Neural progenitor cell (in vitro differentiated cells): ENCODE measurements around the gene LGALS8. TPM values are rescaled to one million over a fixed set of nuclear protein-coding genes. Genes with fewer than 3 reads are reported as not detected.
A peak's percentile ranks its signal among the peaks of the same experiment; 100 is the strongest.

Experiments used
- DNase-seq: peaks from one replicate; pipeline ENCODE4 v3.0.0-alpha.2; 2016; ENCODE audit warnings: low spot score
- H2AFZ ChIP-seq: fragments of 200-600 bp; sonication (generic); replicated peaks from 2 replicates; pipeline ENCODE4 v1.6.1; 2016; ENCODE audit warnings: antibody characterized with exemption
- H3F3A ChIP-seq: fragments of 200-600 bp; sonication (generic); 2 replicates; pipeline ENCODE4 v1.6.1; 2016; ENCODE audit warnings: antibody characterized with exemption, low read depth
- H3K27ac ChIP-seq: fragments of 200-600 bp; sonication (generic); 2 replicates; pipeline ENCODE4 v1.5.1; 2016; ENCODE audit warnings: mild to moderate bottlenecking
- H3K27me3 ChIP-seq: fragments of 200-600 bp; sonication (generic); 2 replicates; pipeline ENCODE4 v1.6.1; 2016; ENCODE audit warnings: mild to moderate bottlenecking, moderate library complexity
- H3K36me3 ChIP-seq: fragments of 200-600 bp; sonication (generic); 2 replicates; pipeline ENCODE4 v1.5.1; 2016
- H3K4me1 ChIP-seq: fragments of 200-600 bp; sonication (generic); 2 replicates; pipeline ENCODE4 v1.6.1; 2016; ENCODE audit warnings: mixed run types
- H3K4me2 ChIP-seq: fragments of 200-600 bp; sonication (generic); 2 replicates; pipeline ENCODE4 v1.6.1; 2016
- H3K4me3 ChIP-seq: fragments of 200-600 bp; sonication (generic); 2 replicates; pipeline ENCODE4 v1.5.1; 2016
- H3K79me2 ChIP-seq: fragments of 200-600 bp; sonication (generic); 2 replicates; pipeline ENCODE4 v1.6.1; 2016; ENCODE audit warnings: low read depth
- H3K9ac ChIP-seq: fragments of 200-600 bp; sonication (generic); 2 replicates; pipeline ENCODE4 v1.6.1; 2016
- H3K9me3 ChIP-seq: fragments of 200-600 bp; sonication (generic); 2 replicates; pipeline ENCODE4 v1.5.1; 2016; ENCODE audit warnings: low read depth
- H4K20me1 ChIP-seq: fragments of 200-600 bp; sonication (generic); 2 replicates; pipeline ENCODE4 v1.6.1; 2016; ENCODE audit warnings: low read depth
- H3K27ac Mint-ChIP-seq: 3 replicates; pipeline ENCODE4 v1.8.0; 2021; ENCODE audit warnings: mixed read lengths
- H3K27me3 Mint-ChIP-seq: 2 replicates; pipeline ENCODE4 v1.8.0; 2022; ENCODE audit warnings: low read depth, mild to moderate bottlenecking, inconsistent platforms, moderate library complexity, mixed read lengths; ENCODE audit not compliant: insufficient read depth
- H3K36me3 Mint-ChIP-seq: 3 replicates; pipeline ENCODE4 v1.8.0; 2021; ENCODE audit warnings: mixed read lengths
- H3K4me1 Mint-ChIP-seq: 3 replicates; pipeline ENCODE4 v1.8.0; 2021; ENCODE audit warnings: mixed read lengths
- H3K4me3 Mint-ChIP-seq: 3 replicates; pipeline ENCODE4 v1.8.0; 2021; ENCODE audit warnings: mild to moderate bottlenecking, moderate library complexity, mixed read lengths
- H3K9me3 Mint-ChIP-seq: 3 replicates; pipeline ENCODE4 v1.8.0; 2020; ENCODE audit warnings: mixed read lengths
- CTCF ChIP-seq: fragments of 200-600 bp; sonication (generic); IDR thresholded peaks from 2 replicates; pipeline ENCODE4 v1.5.1; 2017; ENCODE audit warnings: antibody characterized with exemption, mild to moderate bottlenecking
- EZH2 ChIP-seq: fragments of 200-600 bp; sonication (generic); IDR thresholded peaks from 2 replicates; pipeline ENCODE4 v1.6.1; 2017; ENCODE audit warnings: antibody characterized with exemption, mild to moderate bottlenecking, moderate library complexity
- EZH2phosphoT487 ChIP-seq: fragments of 200-600 bp; sonication (generic); IDR thresholded peaks from 2 replicates; pipeline ENCODE4 v1.6.1; 2017; ENCODE audit warnings: antibody characterized with exemption
- total RNA-seq: library from RNA; depleted of rRNA; stranded (reverse); fragments of >200 nt; gene quantifications from 2 replicates; pipeline ENCODE4 v1.2.3, GENCODE V29; 2015; ENCODE audit warnings: low replicate concordance

Gene LGALS8
- total RNA-seq, 1 donor from 2014 or later, result 28.1 TPM

- H3K9me3 Mint-ChIP-seq, result no peaks in the 10 kb centered on the region
- Histone ChIP-seq H3K27ac (no peak overlapping the region), H4K20me1 (no peaks in the 10 kb centered on the region), H3K36me3 (no peaks in the 10 kb centered on the region), H3K9me3 (no peaks in the 10 kb centered on the region), H3F3A (no peaks in the 10 kb centered on the region), H3K79me2 (no peaks in the 10 kb centered on the region), H3K4me1 (no peaks in the 10 kb centered on the region), H3K9ac (no peak overlapping the region), H2AFZ (no peak overlapping the region), H3K27me3 (no peaks in the 10 kb centered on the region), H3K4me3 (no peak overlapping the region), H3K4me2 (no peak overlapping the region)
- H3K27ac Mint-ChIP-seq, result no peak overlapping the region
- H3K27me3 Mint-ChIP-seq, result no peaks in the 10 kb centered on the region
- TF ChIP-seq EZH2phosphoT487, result no peak
- no peak for TF ChIP-seq CTCF
- TF ChIP-seq EZH2, result no peak
- H3K4me3 Mint-ChIP-seq, result no peak overlapping the region
- peaks cover 12% of the 10 kb centered on the region for H3K36me3 Mint-ChIP-seq
- DNase-seq, result no peak
- H3K4me1 Mint-ChIP-seq, result no peaks in the 10 kb centered on the region
Measured at GRCh38 chr1:236541710-236542109, 17.9 kb downstream of the LGALS8 start.

GRCh38 chr1:236543065-236543669 lies 19.4 kb downstream of the LGALS8 start:
- H3K9me3 ChIP-seq, result no peaks in the 10 kb centered on the region
- DNase-seq, result peak; percentile 40
- H3K27ac ChIP-seq, result no peak overlapping the region
- H3K79me2 ChIP-seq, result no peaks in the 10 kb centered on the region
- no peaks in the 10 kb centered on the region for H3K27me3 ChIP-seq
- no peaks in the 10 kb centered on the region for H3K4me1 ChIP-seq
- no peak overlapping the region for H3K4me2 ChIP-seq
- H3K9ac ChIP-seq, result no peak overlapping the region
- peak; percentile 38 for TF ChIP-seq CTCF
- TF ChIP-seq EZH2, result no peak
- no peak for TF ChIP-seq EZH2phosphoT487
- no peaks in the 10 kb centered on the region for H3F3A ChIP-seq
- H3K4me3 Mint-ChIP-seq, result no peak overlapping the region
- H3K4me1 Mint-ChIP-seq, result no peaks in the 10 kb centered on the region
- no peak overlapping the region for H3K27ac Mint-ChIP-seq
- H3K36me3 Mint-ChIP-seq, result peaks cover 12% of the 10 kb centered on the region
- H2AFZ ChIP-seq, result no peak overlapping the region
- H3K4me3 ChIP-seq, result no peak overlapping the region
- no peaks in the 10 kb centered on the region for H3K36me3 ChIP-seq
- H3K27me3 Mint-ChIP-seq, result no peaks in the 10 kb centered on the region
- no peaks in the 10 kb centered on the region for H3K9me3 Mint-ChIP-seq
- no peaks in the 10 kb centered on the region for H4K20me1 ChIP-seq

GRCh38 chr1:236545621-236546169 lies 21.9 kb downstream of the LGALS8 start:
- H3K27me3 Mint-ChIP-seq, result no peaks in the 10 kb centered on the region

More at GRCh38 chr1:236545621-236546169, 21.9 kb downstream of the LGALS8 start:
- Histone ChIP-seq H3K9ac (no peak overlapping the region), H3K9me3 (no peaks in the 10 kb centered on the region), H3K36me3 (peaks cover 13% of the 10 kb centered on the region), H3K4me2 (no peak overlapping the region), H3K4me1 (no peaks in the 10 kb centered on the region), H4K20me1 (no peaks in the 10 kb centered on the region), H2AFZ (no peak overlapping the region), H3K27ac (no peak overlapping the region), H3K27me3 (no peaks in the 10 kb centered on the region), H3K79me2 (no peaks in the 10 kb centered on the region), H3F3A (no peaks in the 10 kb centered on the region), H3K4me3 (no peak overlapping the region)
- TF ChIP-seq CTCF, result no peak
- no peak for TF ChIP-seq EZH2
- no peak for TF ChIP-seq EZH2phosphoT487
- Mint-ChIP-seq H3K4me1 (no peaks in the 10 kb centered on the region), H3K4me3 (no peak overlapping the region), H3K36me3 (peaks cover 15% of the 10 kb centered on the region), H3K9me3 (no peaks in the 10 kb centered on the region), H3K27ac (no peak overlapping the region)
- no peak for DNase-seq
